NCI-H2107 (cell line): ENCODE measurements around the gene ZNF497.

Source experiments
- DNase-seq: peaks from one replicate; lab custom pipeline; 2025; lab: John Stamatoyannopoulos, UW

ZNF497 gene

GRCh38 chr19:58367698-58368454, 5.3 kb upstream of the ZNF497 start:
- DNase-seq, result no peak

GRCh38 chr19:58366585-58367430, 4.3 kb upstream of the ZNF497 start:
- DNase-seq, result no peak

GRCh38 chr19:58364146-58364545, 1.6 kb upstream of the ZNF497 start:
- DNase-seq, result no peak

GRCh38 chr19:58361900-58362271, 665 bp downstream of the ZNF497 start:
- no peak for DNase-seq

GRCh38 chr19:58357481-58358145, 4.9 kb downstream of the ZNF497 start:
- DNase-seq, result no peak

- no peak for DNase-seq
These were observed 5.6 kb downstream of the ZNF497 start for GRCh38 chr19:58356766-58357480.

- no peak for DNase-seq
These were observed 6.4 kb downstream of the ZNF497 start for GRCh38 chr19:58355908-58356765.

- DNase-seq, result no peak
These were observed 7.2 kb downstream of the ZNF497 start for GRCh38 chr19:58355215-58355796.

GRCh38 chr19:58354478-58355030, 8.0 kb downstream of the ZNF497 start:
- no peak for DNase-seq

- DNase-seq, result no peak
These were observed 8.7 kb downstream of the ZNF497 start for GRCh38 chr19:58353717-58354477.

- no peak for DNase-seq
These were observed 9.5 kb downstream of the ZNF497 start, which contains the start of gene A1BG for GRCh38 chr19:58352760-58353671. TSS of gene A1BG (minus strand) at chr19:58353492. CDS start at chr19:58353437, 55 bp downstream.

- no peak for DNase-seq
These were observed 10.4 kb downstream of the ZNF497 start for GRCh38 chr19:58351990-58352755.

GRCh38 chr19:58351558-58351878, 11.0 kb downstream of the ZNF497 start:
- DNase-seq, result no peak

GRCh38 chr19:58350871-58351557, 11.5 kb downstream of the ZNF497 start:
- no peak for DNase-seq

GRCh38 chr19:58350001-58350861, 12.3 kb downstream of the ZNF497 start:
- DNase-seq, result no peak

GRCh38 chr19:58349590-58349989, 13.0 kb downstream of the ZNF497 start:
- DNase-seq, result no peak
